ENCODE measurements around the gene MEF2A.

MEF2A gene

DNA sequence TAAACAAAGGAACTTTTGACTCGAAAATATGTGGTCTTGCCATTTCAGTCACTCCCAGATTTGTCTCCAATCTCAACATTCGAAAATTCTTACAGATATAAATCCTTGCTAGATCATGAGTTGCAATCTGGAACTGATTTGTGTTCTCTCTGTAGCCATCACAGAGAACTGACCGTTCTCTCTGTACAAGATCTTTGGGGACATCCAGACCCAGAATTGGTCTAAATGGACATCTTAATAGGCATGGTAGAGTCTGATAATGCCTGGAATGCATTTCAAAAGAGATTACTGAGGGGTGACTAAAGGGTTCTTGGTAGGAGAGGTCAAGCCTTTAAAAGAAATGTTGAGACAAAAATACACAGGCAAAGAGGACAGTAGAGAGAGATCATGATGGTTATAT is 7.2 kb upstream of the MEF2A start:
- Histone ChIP-seq H3K4me3 (ENCODE audit: low read depth, low read length, poor library complexity, severe bottlenecking) (no peak overlapping the region), H3K79me2 (ENCODE audit: insufficient read depth, low read length) (no peaks in the 10 kb centered on the region), H3K27ac (ENCODE audit: low read depth, low read length, poor library complexity, severe bottlenecking) (no peak overlapping the region), H2AFZ (ENCODE audit: low read length) (no peak overlapping the region), H3K36me3 (ENCODE audit: insufficient read depth, low read length) (no peaks in the 10 kb centered on the region), H3K9me2 (ENCODE audit: low read depth, low read length) (no peaks in the 10 kb centered on the region), H3K27me3 (ENCODE audit: insufficient read depth, low read length) (no peaks in the 10 kb centered on the region), H3F3A (ENCODE audit: insufficient read depth, low read length) (no peaks in the 10 kb centered on the region), H3K4me1 (ENCODE audit: insufficient read depth, low read length, severe bottlenecking) (no peaks in the 10 kb centered on the region), H3K9me3 (ENCODE audit: low read length) (no peaks in the 10 kb centered on the region), H3K4me2 (ENCODE audit: low read length) (no peak overlapping the region), H4K20me1 (ENCODE audit: insufficient read depth, low read length) (no peaks in the 10 kb centered on the region), H3K9ac (ENCODE audit: low read length) (no peak overlapping the region)
- TF ChIP-seq EZH2 (IDR thresholded peaks at IDR 0.05; ENCODE audit: borderline replicate concordance, low read length) (no peak), CTCF (IDR thresholded peaks at IDR 0.05; ENCODE audit: low read length) (no peak)

GRCh38 chr15:99561476-99562230 is 4.1 kb upstream of the MEF2A start:
- no peak overlapping the region for H3K27ac ChIP-seq (ENCODE audit: low read depth, low read length, poor library complexity, severe bottlenecking)
- no peaks in the 10 kb centered on the region for H3K9me3 ChIP-seq (ENCODE audit: low read length)
- no peak for TF ChIP-seq CTCF (IDR thresholded peaks at IDR 0.05; ENCODE audit: low read length)
- TF ChIP-seq EZH2 (IDR thresholded peaks at IDR 0.05; ENCODE audit: borderline replicate concordance, low read length) = no peak
- H3K36me3 ChIP-seq (ENCODE audit: insufficient read depth, low read length) = no peaks in the 10 kb centered on the region
- peaks cover 3% of the 10 kb centered on the region; the same call in 1 of the 2 replicates for H3K79me2 ChIP-seq (ENCODE audit: insufficient read depth, low read length)
- no peaks in the 10 kb centered on the region for H4K20me1 ChIP-seq (ENCODE audit: insufficient read depth, low read length)
- H3K9me2 ChIP-seq (ENCODE audit: low read depth, low read length) = no peaks in the 10 kb centered on the region
- H3K9ac ChIP-seq (ENCODE audit: low read length) = no peak overlapping the region
- H3K27me3 ChIP-seq (ENCODE audit: insufficient read depth, low read length) = no peaks in the 10 kb centered on the region
- no peak overlapping the region for H3K4me3 ChIP-seq (ENCODE audit: low read depth, low read length, poor library complexity, severe bottlenecking)
- H3K4me2 ChIP-seq (ENCODE audit: low read length) = no peak overlapping the region
- no peak overlapping the region for H2AFZ ChIP-seq (ENCODE audit: low read length)
- H3K4me1 ChIP-seq (ENCODE audit: insufficient read depth, low read length, severe bottlenecking) = peaks cover 10% of the 10 kb centered on the region
- no peaks in the 10 kb centered on the region for H3F3A ChIP-seq (ENCODE audit: insufficient read depth, low read length)

- no peaks in the 10 kb centered on the region for H3K9me2 ChIP-seq (ENCODE audit: low read depth, low read length)
- H3K27ac ChIP-seq (ENCODE audit: low read depth, low read length, poor library complexity, severe bottlenecking) = no peak overlapping the region
- no peaks in the 10 kb centered on the region for H3K36me3 ChIP-seq (ENCODE audit: insufficient read depth, low read length)
- H3K4me3 ChIP-seq (ENCODE audit: low read depth, low read length, poor library complexity, severe bottlenecking) = no peak overlapping the region
- no peaks in the 10 kb centered on the region for H3K9me3 ChIP-seq (ENCODE audit: low read length)
- no peaks in the 10 kb centered on the region for H3F3A ChIP-seq (ENCODE audit: insufficient read depth, low read length)
- H3K79me2 ChIP-seq (ENCODE audit: insufficient read depth, low read length) = peaks cover 9% of the 10 kb centered on the region
- TF ChIP-seq CTCF (IDR thresholded peaks at IDR 0.05; ENCODE audit: low read length) (no peak), EZH2 (IDR thresholded peaks at IDR 0.05; ENCODE audit: borderline replicate concordance, low read length) (no peak)
- no peak overlapping the region for H2AFZ ChIP-seq (ENCODE audit: low read length)
- H3K4me1 ChIP-seq (ENCODE audit: insufficient read depth, low read length, severe bottlenecking) = peaks cover 10% of the 10 kb centered on the region
- H3K4me2 ChIP-seq (ENCODE audit: low read length) = no peak overlapping the region
- no peaks in the 10 kb centered on the region for H3K27me3 ChIP-seq (ENCODE audit: insufficient read depth, low read length)
- no peak overlapping the region for H3K9ac ChIP-seq (ENCODE audit: low read length)
- no peaks in the 10 kb centered on the region for H4K20me1 ChIP-seq (ENCODE audit: insufficient read depth, low read length)
Measured at GRCh38 chr15:99562238-99562637, 3.5 kb upstream of the MEF2A start.

All from OCI-LY1 (cell line).